HUES48 (cell line): ENCODE data around the gene RNF181.
"Not testable (repeated sequence)": the region's sequence is repeated elsewhere in the genome, so short reads cannot be mapped to it uniquely, and the experiment has no call there.

Experiments
- H3K27ac ChIP-seq: one replicate; pipeline ENCODE4 v1.7.0; 2013; ENCODE audit warnings: low read depth, low read length, inconsistent platforms
- H3K27me3 ChIP-seq: 2 replicates; pipeline ENCODE4 v1.6.1; 2013; ENCODE audit warnings: mild to moderate bottlenecking, low read length; ENCODE audit not compliant: control insufficient read depth, insufficient read depth
- H3K36me3 ChIP-seq: 2 replicates; pipeline ENCODE4 v1.6.1; 2013; ENCODE audit warnings: low read length; ENCODE audit not compliant: control insufficient read depth, insufficient read depth
- H3K4me1 ChIP-seq: 2 replicates; pipeline ENCODE4 v1.6.1; 2013; ENCODE audit warnings: mild to moderate bottlenecking, low read length; ENCODE audit not compliant: control insufficient read depth, insufficient read depth
- H3K4me3 ChIP-seq: 2 replicates; pipeline ENCODE4 v1.5.1; 2013; ENCODE audit warnings: mild to moderate bottlenecking, low read depth, low read length
- H3K9ac ChIP-seq: 2 replicates; pipeline ENCODE4 v1.6.1; 2013; ENCODE audit warnings: mild to moderate bottlenecking, low read depth, low read length, moderate library complexity
- H3K9me3 ChIP-seq: 2 replicates; pipeline ENCODE4 v1.6.1; 2013; ENCODE audit warnings: low read length; ENCODE audit not compliant: control insufficient read depth, insufficient read depth

Gene RNF181

GRCh38 chr2:85597241-85597640 lies 1.7 kb downstream of the RNF181 start:
- peaks cover 27% of the 10 kb centered on the region for H3K36me3 ChIP-seq
- no peak overlapping the region for H3K27ac ChIP-seq
- no peaks in the 10 kb centered on the region for H3K9me3 ChIP-seq
- H3K27me3 ChIP-seq, result no peaks in the 10 kb centered on the region
- peaks cover 3% of the 10 kb centered on the region; the same call in 1 of the 2 replicates for H3K4me1 ChIP-seq
- H3K9ac ChIP-seq, result no peak overlapping the region
- no peak overlapping the region for H3K4me3 ChIP-seq

- H3K36me3 ChIP-seq, result peaks cover 27% of the 10 kb centered on the region
- no peak overlapping the region for H3K4me3 ChIP-seq
- H3K9ac ChIP-seq, result no peak overlapping the region
- H3K27me3 ChIP-seq, result no peaks in the 10 kb centered on the region
- peaks cover 6% of the 10 kb centered on the region; the same call in 1 of the 2 replicates for H3K4me1 ChIP-seq
- H3K27ac ChIP-seq, result no peak overlapping the region
- no peaks in the 10 kb centered on the region for H3K9me3 ChIP-seq
Observed at GRCh38 chr2:85598594-85599340, 3.2 kb downstream of the RNF181 start.

GRCh38 chr2:85599468-85600234 lies 4.1 kb downstream of the RNF181 start:
- H3K4me1 ChIP-seq, result peaks cover 6% of the 10 kb centered on the region; the same call in 1 of the 2 replicates
- no peak overlapping the region for H3K27ac ChIP-seq
- H3K9ac ChIP-seq, result no peak overlapping the region
- H3K4me3 ChIP-seq, result no peak overlapping the region
- H3K36me3 ChIP-seq, result peaks cover 27% of the 10 kb centered on the region
- H3K27me3 ChIP-seq, result no peaks in the 10 kb centered on the region
- no peaks in the 10 kb centered on the region for H3K9me3 ChIP-seq

- Histone ChIP-seq H3K27ac (no peak overlapping the region), H3K4me3 (no peak overlapping the region), H3K9ac (no peak overlapping the region), H3K9me3 (no peaks in the 10 kb centered on the region), H3K4me1 (peaks cover 6% of the 10 kb centered on the region; the same call in 1 of the 2 replicates), H3K36me3 (peaks cover 27% of the 10 kb centered on the region), H3K27me3 (no peaks in the 10 kb centered on the region)
Observed at GRCh38 chr2:85600235-85600575, 4.7 kb downstream of the RNF181 start.

- Histone ChIP-seq H3K9ac (no peak overlapping the region), H3K27ac (no peak overlapping the region), H3K36me3 (peaks cover 27% of the 10 kb centered on the region), H3K4me1 (peaks cover 6% of the 10 kb centered on the region), H3K27me3 (no peaks in the 10 kb centered on the region), H3K4me3 (peak overlapping the region; percentile 76; the same call in 1 of the 2 replicates), H3K9me3 (no peaks in the 10 kb centered on the region)
Observed at GRCh38 chr2:85600951-85601770, 5.6 kb downstream of the RNF181 start.

- no peaks in the 10 kb centered on the region for H3K9me3 ChIP-seq
- no peak overlapping the region; the same call in 1 of the 2 replicates for H3K9ac ChIP-seq
- H3K4me1 ChIP-seq, result peaks cover 3% of the 10 kb centered on the region; the same call in 1 of the 2 replicates
- no peaks in the 10 kb centered on the region for H3K27me3 ChIP-seq
- H3K27ac ChIP-seq, result peak overlapping the region; percentile 66
- H3K4me3 ChIP-seq, result peak overlapping the region; percentile 76
- peaks cover 24% of the 10 kb centered on the region for H3K36me3 ChIP-seq
Observed at GRCh38 chr2:85601771-85602475, 6.4 kb downstream of the RNF181 start.

- H3K27ac ChIP-seq, result peak within 1 kb of the TSS; percentile 66
- no peaks in the 10 kb centered on the region for H3K27me3 ChIP-seq
- H3K36me3 ChIP-seq, result peaks cover 24% of the 10 kb centered on the region
- H3K4me1 ChIP-seq, result peaks cover 3% of the 10 kb centered on the region; the same call in 1 of the 2 replicates
- H3K4me3 ChIP-seq, result peak within 1 kb of the TSS; percentile 76
- peak within 1 kb of the TSS; percentile 12 for H3K9ac ChIP-seq
- no peaks in the 10 kb centered on the region for H3K9me3 ChIP-seq
Observed at GRCh38 chr2:85602476-85603234, 7.1 kb downstream of the RNF181 start, which contains the start of gene TMEM150A. Gene TMEM150A, minus strand, starts transcription at chr2:85602698. Its CDS starts 750 bp downstream, at chr2:85601948.

GRCh38 chr2:85604133-85604444 lies 8.5 kb downstream of the RNF181 start:
- H3K4me1 ChIP-seq, H3K9me3 ChIP-seq, H3K27ac ChIP-seq, H3K27me3 ChIP-seq, H3K4me3 ChIP-seq, H3K9ac ChIP-seq: not testable (repeated sequence)
- peaks cover 27% of the 10 kb centered on the region for H3K36me3 ChIP-seq

- Histone ChIP-seq H3K27me3 (no peaks in the 10 kb centered on the region), H3K4me3 (no peak overlapping the region), H3K27ac (no peak overlapping the region), H3K9ac (no peak overlapping the region), H3K9me3 (no peaks in the 10 kb centered on the region), H3K4me1 (peaks cover 3% of the 10 kb centered on the region; the same call in 1 of the 2 replicates), H3K36me3 (peaks cover 32% of the 10 kb centered on the region)
Observed at GRCh38 chr2:85604568-85605339, 9.2 kb downstream of the RNF181 start.
